Neural cell (in vitro differentiated cells): Measurements from ENCODE around the gene EXOC6B. TPM values are rescaled to one million over a fixed set of nuclear protein-coding genes. Genes with fewer than 3 reads are reported as not detected.

ENCODE experiments used
- H2AFZ ChIP-seq: fragments of 200-600, 300-800 bp; sonication (generic), shearing (Covaris generic); 2 replicates; pipeline ENCODE4 v1.6.0; 2014; ENCODE audit warnings: low read depth, mild to moderate bottlenecking, antibody characterized with exemption, low read length, moderate library complexity
- H3F3A ChIP-seq: fragments of 200-600 bp; shearing (Covaris generic); 2 replicates; pipeline ENCODE4 v1.6.1; 2016; ENCODE audit warnings: mild to moderate bottlenecking, moderate library complexity, mixed read lengths, antibody characterized with exemption, low read length; ENCODE audit not compliant: insufficient read depth, poor library complexity, severe bottlenecking
- H3K27ac ChIP-seq: fragments of 200-600, 300-800 bp; sonication (generic), shearing (Covaris generic); 2 replicates; pipeline ENCODE4 v1.5.1; 2014; ENCODE audit warnings: mild to moderate bottlenecking, low read length, moderate library complexity
- H3K27me3 ChIP-seq: fragments of 300-800, 200-600 bp; sonication (generic), shearing (Covaris generic); 2 replicates; pipeline ENCODE4 v1.6.0; 2014; ENCODE audit warnings: mild to moderate bottlenecking, low read depth, low read length, moderate library complexity; ENCODE audit not compliant: insufficient read depth
- H3K36me3 ChIP-seq: fragments of 300-800, 200-600 bp; sonication (generic), shearing (Covaris generic); 2 replicates; pipeline ENCODE4 v1.5.1; 2014; ENCODE audit warnings: mild to moderate bottlenecking, antibody characterized with exemption, low read length, moderate library complexity; ENCODE audit not compliant: insufficient read depth
- H3K4me2 ChIP-seq: fragments of 300-800, 200-600 bp; sonication (generic), shearing (Covaris generic); 2 replicates; pipeline ENCODE4 v1.6.0; 2014; ENCODE audit warnings: mild to moderate bottlenecking, low read length
- H3K4me3 ChIP-seq: fragments of 300-800, 200-600 bp; sonication (generic), shearing (Covaris generic); 2 replicates; pipeline ENCODE4 v1.5.1; 2014; ENCODE audit warnings: mild to moderate bottlenecking, low read length, moderate library complexity
- H3K79me2 ChIP-seq: fragments of 200-600 bp; shearing (Covaris generic); replicated peaks from 2 replicates; pipeline ENCODE4 v1.6.0; 2014; ENCODE audit warnings: mild to moderate bottlenecking, low read length, moderate library complexity; ENCODE audit not compliant: insufficient read depth
- H3K9ac ChIP-seq: fragments of 300-800, 200-600 bp; sonication (generic), shearing (Covaris generic); 2 replicates; pipeline ENCODE4 v1.6.1; 2016; ENCODE audit warnings: mild to moderate bottlenecking, low read length, mixed read lengths
- H3K9me2 ChIP-seq: fragments of 200-600 bp; shearing (Covaris generic); 2 replicates; pipeline ENCODE4 v1.6.1; 2016; ENCODE audit warnings: mild to moderate bottlenecking, low read length, mixed read lengths; ENCODE audit not compliant: insufficient read depth
- H3K9me3 ChIP-seq: fragments of 200-600, 300-800 bp; sonication (generic), shearing (Covaris generic); 2 replicates; pipeline ENCODE4 v1.6.1; 2016; ENCODE audit warnings: mild to moderate bottlenecking, mixed run types, low read length, moderate library complexity, mixed read lengths
- H4K20me1 ChIP-seq: fragments of 200-600 bp; shearing (Covaris generic); 2 replicates; pipeline ENCODE4 v1.6.1; 2016; ENCODE audit warnings: mild to moderate bottlenecking, mixed run types; ENCODE audit not compliant: insufficient read depth
- EP300 ChIP-seq: fragments of 450-650 bp; conservative IDR thresholded peaks from 2 replicates; pipeline ENCODE4 v1.6.1; 2014; ENCODE audit warnings: antibody characterized with exemption, mild to moderate bottlenecking, moderate library complexity; ENCODE audit not compliant: poor library complexity, severe bottlenecking
- EZH2 ChIP-seq: fragments of 200-600, 300-800 bp; shearing (Covaris generic), sonication (generic); IDR thresholded peaks from 2 replicates; pipeline ENCODE4 v1.6.1; 2014; ENCODE audit warnings: antibody characterized with exemption, low read length, borderline replicate concordance, mild to moderate bottlenecking; ENCODE audit not compliant: insufficient read depth, poor library complexity, severe bottlenecking
- MXI1 ChIP-seq: fragments of 450-650 bp; conservative IDR thresholded peaks from 2 replicates; pipeline ENCODE4 v1.6.1; 2014; ENCODE audit warnings: antibody characterized with exemption, mild to moderate bottlenecking; ENCODE audit not compliant: poor library complexity, severe bottlenecking
- POLR2AphosphoS5 ChIP-seq: IDR thresholded peaks from 2 replicates; pipeline ENCODE4 v1.6.1; 2012
- RAD21 ChIP-seq: fragments of 450-650 bp; conservative IDR thresholded peaks from 2 replicates; pipeline ENCODE4 v1.6.1; 2014; ENCODE audit warnings: antibody characterized with exemption, mild to moderate bottlenecking, moderate library complexity
- SMC3 ChIP-seq: fragments of 450-650 bp; conservative IDR thresholded peaks from 2 replicates; pipeline ENCODE4 v1.6.1; 2014; ENCODE audit warnings: antibody characterized with exemption, mild to moderate bottlenecking, moderate library complexity; ENCODE audit not compliant: poor library complexity
- TAF1 ChIP-seq: IDR thresholded peaks from 2 replicates; pipeline ENCODE4 v1.6.1; 2012; ENCODE audit warnings: low read depth
- polyA plus RNA-seq: library from polyadenylated mRNA; depleted of rRNA; stranded (reverse); fragments of >200 nt; gene quantifications from 2 replicates; pipeline ENCODE4 v1.2.3, GENCODE V29; 2014
- TF ChIP-seq, protein P1 (sequence below): fragments of 450-650 bp; IDR thresholded peaks from 2 replicates; pipeline ENCODE4 v1.5.1; 2014; ENCODE audit warnings: antibody characterized with exemption, mild to moderate bottlenecking, moderate library complexity; ENCODE audit not compliant: poor library complexity, severe bottlenecking
- TF ChIP-seq, protein P2 (sequence below): IDR thresholded peaks from 2 replicates; pipeline ENCODE4 v1.6.1; 2012; ENCODE audit warnings: borderline replicate concordance

EXOC6B gene
- polyA plus RNA-seq, 1 donor from 2014 or later: 23.4 TPM

DNA sequence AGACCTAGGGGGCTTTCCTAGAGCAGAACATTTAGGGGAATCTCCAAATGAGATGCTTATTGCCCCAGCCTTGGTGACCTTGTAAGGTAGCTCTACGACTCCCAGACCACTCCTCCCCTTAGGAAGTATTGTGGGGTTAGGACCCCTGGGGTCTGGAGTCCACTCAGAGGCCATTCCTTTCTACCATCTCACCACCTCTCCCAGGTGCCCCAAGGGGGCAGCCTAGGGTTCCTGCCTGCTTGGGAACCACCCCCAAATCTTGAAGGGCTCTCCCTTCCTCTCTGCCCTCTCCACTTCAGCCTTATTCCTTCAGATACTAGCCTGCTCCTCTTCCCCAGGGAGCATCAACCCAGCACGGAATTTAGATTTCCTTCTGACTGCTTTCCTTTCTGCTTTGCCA lies 17.5 kb upstream of the EXOC6B start:
- no peak overlapping the region for H2AFZ ChIP-seq
- no peaks in the 10 kb centered on the region for H3K9me3 ChIP-seq
- H3K36me3 ChIP-seq: no peaks in the 10 kb centered on the region

DNA sequence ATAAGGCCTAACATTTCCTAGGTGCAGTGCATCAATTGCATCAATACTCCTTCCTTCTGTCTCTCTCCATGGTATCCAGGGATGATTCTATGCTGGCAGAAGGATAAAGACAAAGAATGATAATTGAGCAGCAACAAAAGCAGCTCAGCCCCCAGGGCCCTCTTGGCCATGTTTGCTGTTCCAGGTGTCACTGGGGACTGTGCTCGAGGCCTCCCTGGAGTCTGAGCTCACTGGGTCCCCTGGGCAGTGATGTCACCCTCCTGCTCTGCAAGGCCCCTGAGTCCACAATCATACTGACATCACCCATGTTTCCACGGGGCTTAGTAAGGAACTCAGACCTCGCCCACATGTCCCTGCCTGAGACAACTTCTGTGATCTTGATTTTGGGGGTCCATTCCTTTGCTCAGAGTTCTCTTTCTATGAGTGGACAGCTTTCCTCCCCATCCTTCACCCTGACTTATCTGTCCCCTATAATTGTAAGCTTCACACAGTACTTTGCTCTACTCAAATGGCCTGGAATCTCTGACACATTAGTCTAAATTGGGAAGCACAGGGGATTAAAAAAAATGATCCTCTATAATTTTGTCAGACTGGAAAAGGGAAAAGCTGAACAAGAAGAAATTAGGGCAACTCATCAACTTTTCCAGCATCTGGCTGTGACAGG lies 15.8 kb upstream of the EXOC6B start:
- H3K4me2 ChIP-seq: no peak overlapping the region
- no peaks in the 10 kb centered on the region for H3K9me2 ChIP-seq
- H4K20me1 ChIP-seq: no peaks in the 10 kb centered on the region
- H3K27me3 ChIP-seq: no peaks in the 10 kb centered on the region
- H3K36me3 ChIP-seq: no peaks in the 10 kb centered on the region
- no peak overlapping the region for H3K4me3 ChIP-seq
- no peaks in the 10 kb centered on the region for H3K79me2 ChIP-seq
- no peaks in the 10 kb centered on the region for H3K9me3 ChIP-seq
- no peak overlapping the region for H2AFZ ChIP-seq
- H3K27ac ChIP-seq: no peak overlapping the region
- no peaks in the 10 kb centered on the region for H3F3A ChIP-seq
- TF ChIP-seq POLR2AphosphoS5 (no peak), RAD21 (no peak), MXI1 (no peak), TAF1 (no peak), EZH2 (no peak), SMC3 (no peak), EP300 (no peak)
- TF ChIP-seq, protein P1, sequence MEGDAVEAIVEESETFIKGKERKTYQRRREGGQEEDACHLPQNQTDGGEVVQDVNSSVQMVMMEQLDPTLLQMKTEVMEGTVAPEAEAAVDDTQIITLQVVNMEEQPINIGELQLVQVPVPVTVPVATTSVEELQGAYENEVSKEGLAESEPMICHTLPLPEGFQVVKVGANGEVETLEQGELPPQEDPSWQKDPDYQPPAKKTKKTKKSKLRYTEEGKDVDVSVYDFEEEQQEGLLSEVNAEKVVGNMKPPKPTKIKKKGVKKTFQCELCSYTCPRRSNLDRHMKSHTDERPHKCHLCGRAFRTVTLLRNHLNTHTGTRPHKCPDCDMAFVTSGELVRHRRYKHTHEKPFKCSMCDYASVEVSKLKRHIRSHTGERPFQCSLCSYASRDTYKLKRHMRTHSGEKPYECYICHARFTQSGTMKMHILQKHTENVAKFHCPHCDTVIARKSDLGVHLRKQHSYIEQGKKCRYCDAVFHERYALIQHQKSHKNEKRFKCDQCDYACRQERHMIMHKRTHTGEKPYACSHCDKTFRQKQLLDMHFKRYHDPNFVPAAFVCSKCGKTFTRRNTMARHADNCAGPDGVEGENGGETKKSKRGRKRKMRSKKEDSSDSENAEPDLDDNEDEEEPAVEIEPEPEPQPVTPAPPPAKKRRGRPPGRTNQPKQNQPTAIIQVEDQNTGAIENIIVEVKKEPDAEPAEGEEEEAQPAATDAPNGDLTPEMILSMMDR: no peak
- TF ChIP-seq, protein P2, sequence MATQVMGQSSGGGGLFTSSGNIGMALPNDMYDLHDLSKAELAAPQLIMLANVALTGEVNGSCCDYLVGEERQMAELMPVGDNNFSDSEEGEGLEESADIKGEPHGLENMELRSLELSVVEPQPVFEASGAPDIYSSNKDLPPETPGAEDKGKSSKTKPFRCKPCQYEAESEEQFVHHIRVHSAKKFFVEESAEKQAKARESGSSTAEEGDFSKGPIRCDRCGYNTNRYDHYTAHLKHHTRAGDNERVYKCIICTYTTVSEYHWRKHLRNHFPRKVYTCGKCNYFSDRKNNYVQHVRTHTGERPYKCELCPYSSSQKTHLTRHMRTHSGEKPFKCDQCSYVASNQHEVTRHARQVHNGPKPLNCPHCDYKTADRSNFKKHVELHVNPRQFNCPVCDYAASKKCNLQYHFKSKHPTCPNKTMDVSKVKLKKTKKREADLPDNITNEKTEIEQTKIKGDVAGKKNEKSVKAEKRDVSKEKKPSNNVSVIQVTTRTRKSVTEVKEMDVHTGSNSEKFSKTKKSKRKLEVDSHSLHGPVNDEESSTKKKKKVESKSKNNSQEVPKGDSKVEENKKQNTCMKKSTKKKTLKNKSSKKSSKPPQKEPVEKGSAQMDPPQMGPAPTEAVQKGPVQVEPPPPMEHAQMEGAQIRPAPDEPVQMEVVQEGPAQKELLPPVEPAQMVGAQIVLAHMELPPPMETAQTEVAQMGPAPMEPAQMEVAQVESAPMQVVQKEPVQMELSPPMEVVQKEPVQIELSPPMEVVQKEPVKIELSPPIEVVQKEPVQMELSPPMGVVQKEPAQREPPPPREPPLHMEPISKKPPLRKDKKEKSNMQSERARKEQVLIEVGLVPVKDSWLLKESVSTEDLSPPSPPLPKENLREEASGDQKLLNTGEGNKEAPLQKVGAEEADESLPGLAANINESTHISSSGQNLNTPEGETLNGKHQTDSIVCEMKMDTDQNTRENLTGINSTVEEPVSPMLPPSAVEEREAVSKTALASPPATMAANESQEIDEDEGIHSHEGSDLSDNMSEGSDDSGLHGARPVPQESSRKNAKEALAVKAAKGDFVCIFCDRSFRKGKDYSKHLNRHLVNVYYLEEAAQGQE: no peak
- H3K9ac ChIP-seq: no peak overlapping the region

More for the DNA sequence above, 17.5 kb upstream of the EXOC6B start:
- no peaks in the 10 kb centered on the region for H3K79me2 ChIP-seq
- no peaks in the 10 kb centered on the region for H3F3A ChIP-seq
- no peaks in the 10 kb centered on the region for H3K27me3 ChIP-seq
- H3K4me3 ChIP-seq: no peak overlapping the region
- no peaks in the 10 kb centered on the region for H3K9me2 ChIP-seq
- no peaks in the 10 kb centered on the region for H4K20me1 ChIP-seq
- H3K9ac ChIP-seq: no peak overlapping the region
- no peak overlapping the region for H3K4me2 ChIP-seq
- H3K27ac ChIP-seq: no peak overlapping the region
- TF ChIP-seq EP300 (no peak), SMC3 (no peak), POLR2AphosphoS5 (no peak), TAF1 (no peak), RAD21 (no peak)
- TF ChIP-seq, protein P2: no peak
- TF ChIP-seq, protein P1: no peak
